Measurements from ENCODE around the gene SLC44A4.
"Not testable (repeated sequence)": the region's sequence is repeated elsewhere in the genome, so short reads cannot be mapped to it uniquely, and the experiment has no call there.

The SLC44A4 gene

DNA sequence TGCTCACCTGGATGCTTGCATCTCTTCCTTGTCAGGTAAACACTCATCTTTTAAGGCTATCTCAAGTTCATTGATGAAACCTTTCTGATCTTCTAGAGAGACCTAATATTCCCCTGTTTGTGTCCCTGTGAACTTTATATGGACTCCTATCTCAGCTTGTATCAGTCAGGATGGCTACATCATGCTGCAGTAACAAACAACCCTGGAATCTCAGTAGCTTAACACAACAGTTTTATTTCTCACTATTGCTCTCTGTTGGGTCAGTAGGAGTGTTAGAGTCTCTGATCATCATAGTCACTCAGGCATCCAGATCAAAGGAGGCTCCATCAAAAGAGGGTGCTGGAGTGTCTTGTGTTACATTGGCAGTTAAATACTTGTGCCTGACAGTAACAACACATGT is 36.6 kb upstream of the SLC44A4 start:
- H3K9me2 ChIP-seq (replicated peaks; ENCODE audit: insufficient read depth, low read length), result no peaks in the 10 kb centered on the region
- H4K20me1 ChIP-seq (ENCODE audit: insufficient read depth, low read length), result no peaks in the 10 kb centered on the region
- no peak for DNase-seq
- H3K9ac ChIP-seq (ENCODE audit: low read length), result no peak overlapping the region
- no peak overlapping the region for H3K4me3 ChIP-seq (ENCODE audit: low read length)
- no peaks in the 10 kb centered on the region for H3F3A ChIP-seq (ENCODE audit: insufficient read depth, low read length)
- no peaks in the 10 kb centered on the region for H3K27me3 ChIP-seq (replicated peaks; ENCODE audit: insufficient read depth, low read length)
- TF ChIP-seq EZH2 (optimal IDR thresholded peaks at IDR 0.05; ENCODE audit: low read depth, low read length), result no peak
- TF ChIP-seq, protein P1, sequence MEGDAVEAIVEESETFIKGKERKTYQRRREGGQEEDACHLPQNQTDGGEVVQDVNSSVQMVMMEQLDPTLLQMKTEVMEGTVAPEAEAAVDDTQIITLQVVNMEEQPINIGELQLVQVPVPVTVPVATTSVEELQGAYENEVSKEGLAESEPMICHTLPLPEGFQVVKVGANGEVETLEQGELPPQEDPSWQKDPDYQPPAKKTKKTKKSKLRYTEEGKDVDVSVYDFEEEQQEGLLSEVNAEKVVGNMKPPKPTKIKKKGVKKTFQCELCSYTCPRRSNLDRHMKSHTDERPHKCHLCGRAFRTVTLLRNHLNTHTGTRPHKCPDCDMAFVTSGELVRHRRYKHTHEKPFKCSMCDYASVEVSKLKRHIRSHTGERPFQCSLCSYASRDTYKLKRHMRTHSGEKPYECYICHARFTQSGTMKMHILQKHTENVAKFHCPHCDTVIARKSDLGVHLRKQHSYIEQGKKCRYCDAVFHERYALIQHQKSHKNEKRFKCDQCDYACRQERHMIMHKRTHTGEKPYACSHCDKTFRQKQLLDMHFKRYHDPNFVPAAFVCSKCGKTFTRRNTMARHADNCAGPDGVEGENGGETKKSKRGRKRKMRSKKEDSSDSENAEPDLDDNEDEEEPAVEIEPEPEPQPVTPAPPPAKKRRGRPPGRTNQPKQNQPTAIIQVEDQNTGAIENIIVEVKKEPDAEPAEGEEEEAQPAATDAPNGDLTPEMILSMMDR (IDR thresholded peaks at IDR 0.05; ENCODE audit: low read length), result no peak
- no peak for TF ChIP-seq EZH2phosphoT487 (IDR thresholded peaks at IDR 0.05; ENCODE audit: low read length)
- no peaks in the 10 kb centered on the region for H3K79me2 ChIP-seq (ENCODE audit: low read length)
- no peaks in the 10 kb centered on the region for H3K4me1 ChIP-seq (ENCODE audit: low read length)
- H3K9me3 ChIP-seq (replicated peaks; ENCODE audit: insufficient read depth, low read length), result no peaks in the 10 kb centered on the region
- H2AFZ ChIP-seq (ENCODE audit: low read length), result no peak overlapping the region
- no peak overlapping the region for H3K4me2 ChIP-seq (ENCODE audit: low read depth, low read length)
- H3K27ac ChIP-seq (ENCODE audit: low read length), result no peak overlapping the region
- no peaks in the 10 kb centered on the region for H3K36me3 ChIP-seq (replicated peaks; ENCODE audit: insufficient read depth, low read length)

DNA sequence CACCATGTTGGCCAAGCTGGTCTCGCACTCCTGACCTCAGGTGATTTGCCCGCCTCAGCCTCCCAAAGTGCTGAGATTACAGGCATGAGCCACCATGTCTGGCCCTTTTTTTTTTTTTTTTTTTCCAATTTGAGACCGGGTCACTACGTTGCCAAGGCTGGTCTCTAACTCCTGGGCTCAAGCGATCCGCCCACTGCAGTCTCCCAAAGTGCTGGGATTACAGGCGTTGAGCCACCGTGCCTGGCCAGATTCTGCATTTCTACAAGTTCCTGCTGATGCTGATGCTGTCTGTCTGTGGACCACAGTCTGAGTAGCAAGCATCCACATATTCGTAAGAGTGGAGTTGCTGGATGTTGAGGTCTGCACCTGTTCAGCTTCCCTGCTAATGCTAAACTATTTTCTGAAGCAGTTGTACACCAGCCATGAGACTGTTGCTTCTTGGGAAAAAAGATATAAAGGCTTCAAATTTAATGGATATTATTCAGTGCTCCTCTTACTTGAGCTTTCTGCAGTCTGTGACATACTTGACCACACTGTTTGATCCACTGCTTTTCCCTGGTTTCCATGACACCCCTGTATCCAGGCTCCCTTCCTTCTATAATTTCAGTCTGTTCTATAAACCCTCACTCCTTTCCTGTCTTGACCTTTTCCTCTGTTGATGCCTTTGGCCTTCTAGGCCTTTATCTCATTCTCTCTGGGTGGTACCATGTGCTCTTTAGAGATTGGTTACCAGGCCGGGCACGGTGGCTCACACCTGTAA is 33.2 kb upstream of the SLC44A4 start:
- Histone ChIP-seq H3F3A (ENCODE audit: insufficient read depth, low read length) (peaks cover 8% of the 10 kb centered on the region; the same call in 1 of the 2 replicates), H2AFZ (ENCODE audit: low read length) (no peak overlapping the region), H3K36me3 (replicated peaks; ENCODE audit: insufficient read depth, low read length) (no peaks in the 10 kb centered on the region), H3K9me2 (replicated peaks; ENCODE audit: insufficient read depth, low read length) (no peaks in the 10 kb centered on the region), H4K20me1 (ENCODE audit: insufficient read depth, low read length) (no peaks in the 10 kb centered on the region), H3K27ac (ENCODE audit: low read length) (no peak overlapping the region), H3K27me3 (replicated peaks; ENCODE audit: insufficient read depth, low read length) (no peaks in the 10 kb centered on the region), H3K4me1 (ENCODE audit: low read length) (peaks cover 14% of the 10 kb centered on the region; the same call in 1 of the 2 replicates), H3K79me2 (ENCODE audit: low read length) (no peaks in the 10 kb centered on the region), H3K4me3 (ENCODE audit: low read length) (no peak overlapping the region), H3K9ac (ENCODE audit: low read length) (no peak overlapping the region), H3K4me2 (ENCODE audit: low read depth, low read length) (no peak overlapping the region), H3K9me3 (replicated peaks; ENCODE audit: insufficient read depth, low read length) (no peaks in the 10 kb centered on the region)
- no peak for DNase-seq
- TF ChIP-seq, protein P1 (IDR thresholded peaks at IDR 0.05; ENCODE audit: low read length), result no peak
- TF ChIP-seq EZH2 (optimal IDR thresholded peaks at IDR 0.05; ENCODE audit: low read depth, low read length) (no peak), EZH2phosphoT487 (IDR thresholded peaks at IDR 0.05; ENCODE audit: low read length) (no peak)

DNA sequence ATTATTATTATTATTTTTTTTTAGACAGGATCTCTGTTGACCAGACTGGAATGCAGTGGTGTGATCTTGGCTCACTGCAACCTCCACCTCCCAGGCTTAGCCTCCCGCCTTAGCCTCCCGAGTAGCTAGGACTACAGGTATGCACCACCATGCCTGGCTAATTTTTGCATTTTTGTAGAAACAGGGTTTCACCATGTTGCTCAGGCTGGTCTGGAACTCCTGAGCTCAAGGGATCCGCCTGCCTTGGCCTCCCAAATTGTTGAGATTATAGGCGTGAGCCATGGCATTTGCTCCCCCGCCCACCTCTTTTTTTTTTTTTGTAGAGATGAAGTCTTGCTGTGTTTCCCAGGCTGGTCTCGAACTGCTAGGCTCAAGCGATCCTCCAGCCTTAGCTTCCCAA is 30.5 kb upstream of the SLC44A4 start:
- not testable (repeated sequence) for H3K36me3 ChIP-seq (replicated peaks; ENCODE audit: insufficient read depth, low read length); DNase-seq; H3K79me2 ChIP-seq (ENCODE audit: low read length); H3K27ac ChIP-seq (ENCODE audit: low read length); H2AFZ ChIP-seq (ENCODE audit: low read length); H3K4me3 ChIP-seq (ENCODE audit: low read length); H4K20me1 ChIP-seq (ENCODE audit: insufficient read depth, low read length); H3K27me3 ChIP-seq (replicated peaks; ENCODE audit: insufficient read depth, low read length); H3F3A ChIP-seq (ENCODE audit: insufficient read depth, low read length); H3K9ac ChIP-seq (ENCODE audit: low read length); H3K9me3 ChIP-seq (replicated peaks; ENCODE audit: insufficient read depth, low read length); H3K9me2 ChIP-seq (replicated peaks; ENCODE audit: insufficient read depth, low read length)
- H3K4me2 ChIP-seq (ENCODE audit: low read depth, low read length), result peak overlapping the region; percentile 56
- H3K4me1 ChIP-seq (ENCODE audit: low read length), result peaks cover 14% of the 10 kb centered on the region; the same call in 1 of the 2 replicates

DNA sequence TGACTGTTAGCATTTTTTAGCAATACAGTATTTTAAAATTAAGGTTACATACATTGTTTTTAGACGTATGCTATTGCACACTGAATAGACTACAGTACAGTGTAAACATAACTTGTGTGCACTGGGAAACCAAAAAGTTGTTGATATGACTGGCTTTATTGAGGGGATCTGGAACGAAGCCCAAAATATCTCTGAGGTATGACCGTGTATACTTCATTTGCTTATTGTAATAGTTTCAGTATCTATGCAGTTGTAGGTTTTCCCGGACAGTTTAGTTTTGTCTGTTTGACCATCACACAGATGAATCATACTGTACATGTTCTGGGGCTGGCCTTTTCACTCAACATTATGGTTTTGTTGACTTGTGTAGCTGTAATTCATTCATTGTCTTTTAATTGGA is 30.0 kb upstream of the SLC44A4 start:
- H3K79me2 ChIP-seq (ENCODE audit: low read length), result no peaks in the 10 kb centered on the region
- H3K9me3 ChIP-seq (replicated peaks; ENCODE audit: insufficient read depth, low read length), result no peaks in the 10 kb centered on the region
- no peaks in the 10 kb centered on the region for H3K27me3 ChIP-seq (replicated peaks; ENCODE audit: insufficient read depth, low read length)
- DNase-seq, result peak; percentile 46
- H2AFZ ChIP-seq (ENCODE audit: low read length), result 0 out of 2 replicates have a peak overlapping the region, but pooled peaks have one; percentile 7
- H3K36me3 ChIP-seq (replicated peaks; ENCODE audit: insufficient read depth, low read length), result no peaks in the 10 kb centered on the region
- H3K9me2 ChIP-seq (replicated peaks; ENCODE audit: insufficient read depth, low read length), result no peaks in the 10 kb centered on the region
- H3K4me3 ChIP-seq (ENCODE audit: low read length), result peak overlapping the region; percentile 10; the same call in 1 of the 2 replicates
- no peak for TF ChIP-seq EZH2 (optimal IDR thresholded peaks at IDR 0.05; ENCODE audit: low read depth, low read length)
- no peak for TF ChIP-seq EZH2phosphoT487 (IDR thresholded peaks at IDR 0.05; ENCODE audit: low read length)
- TF ChIP-seq, protein P1 (IDR thresholded peaks at IDR 0.05; ENCODE audit: low read length), result no peak
- peaks cover 14% of the 10 kb centered on the region; the same call in 1 of the 2 replicates for H3K4me1 ChIP-seq (ENCODE audit: low read length)
- H4K20me1 ChIP-seq (ENCODE audit: insufficient read depth, low read length), result no peaks in the 10 kb centered on the region
- peak overlapping the region; percentile 51; the same call in 1 of the 2 replicates for H3K27ac ChIP-seq (ENCODE audit: low read length)
- peak overlapping the region; percentile 25; the same call in 1 of the 2 replicates for H3K9ac ChIP-seq (ENCODE audit: low read length)
- peak overlapping the region; percentile 56 for H3K4me2 ChIP-seq (ENCODE audit: low read depth, low read length)
- peaks cover 8% of the 10 kb centered on the region for H3F3A ChIP-seq (ENCODE audit: insufficient read depth, low read length)

DNA sequence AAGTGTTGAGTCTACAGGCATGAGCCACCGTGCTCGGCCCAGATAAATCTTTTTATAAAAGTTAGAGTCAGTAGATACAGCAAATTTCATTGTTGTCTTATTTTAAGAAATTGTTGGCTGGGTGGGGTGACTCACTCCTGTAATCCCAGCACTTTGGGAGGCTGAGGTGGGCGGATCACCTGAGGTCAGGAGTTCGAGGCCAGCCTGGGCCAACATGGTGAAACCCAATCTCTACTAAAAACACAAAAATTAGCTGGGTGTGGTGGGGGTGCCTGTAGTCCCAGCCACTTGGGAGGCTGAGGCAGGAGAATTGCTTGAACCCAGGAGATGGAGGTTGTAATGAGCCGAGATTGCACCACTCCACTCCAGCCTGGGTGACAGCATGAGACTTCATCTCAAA is 29.5 kb upstream of the SLC44A4 start:
- H4K20me1 ChIP-seq (ENCODE audit: insufficient read depth, low read length); H3K9me2 ChIP-seq (replicated peaks; ENCODE audit: insufficient read depth, low read length); H3K9me3 ChIP-seq (replicated peaks; ENCODE audit: insufficient read depth, low read length); H3F3A ChIP-seq (ENCODE audit: insufficient read depth, low read length); H3K27me3 ChIP-seq (replicated peaks; ENCODE audit: insufficient read depth, low read length); H3K79me2 ChIP-seq (ENCODE audit: low read length); H3K36me3 ChIP-seq (replicated peaks; ENCODE audit: insufficient read depth, low read length); H3K4me3 ChIP-seq (ENCODE audit: low read length); DNase-seq; H3K9ac ChIP-seq (ENCODE audit: low read length): not testable (repeated sequence)
- peak overlapping the region; percentile 56; the same call in 1 of the 2 replicates for H3K4me2 ChIP-seq (ENCODE audit: low read depth, low read length)
- peaks cover 14% of the 10 kb centered on the region; the same call in 1 of the 2 replicates for H3K4me1 ChIP-seq (ENCODE audit: low read length)
- peak overlapping the region; percentile 51; the same call in 1 of the 2 replicates for H3K27ac ChIP-seq (ENCODE audit: low read length)
- H2AFZ ChIP-seq (ENCODE audit: low read length), result 0 out of 2 replicates have a peak overlapping the region, but pooled peaks have one; percentile 7

Measured in MM.1S (cell line).